Stimulated activated CD4-positive, alpha-beta T cell treated with anti-CD3 and anti-CD28 coated beads, Interleukin-1b, Interleukin-23, amount 100 ng/mL, for 1 hour (primary cell): ENCODE measurements around the gene DNAH1.

Experiments
- DNase-seq, 2 donors: peaks; one replicate each; pipeline ENCODE4 v3.0.0-alpha.2; 2020; ENCODE audit warnings: low read depth in 2 of 2

Gene DNAH1

DNA sequence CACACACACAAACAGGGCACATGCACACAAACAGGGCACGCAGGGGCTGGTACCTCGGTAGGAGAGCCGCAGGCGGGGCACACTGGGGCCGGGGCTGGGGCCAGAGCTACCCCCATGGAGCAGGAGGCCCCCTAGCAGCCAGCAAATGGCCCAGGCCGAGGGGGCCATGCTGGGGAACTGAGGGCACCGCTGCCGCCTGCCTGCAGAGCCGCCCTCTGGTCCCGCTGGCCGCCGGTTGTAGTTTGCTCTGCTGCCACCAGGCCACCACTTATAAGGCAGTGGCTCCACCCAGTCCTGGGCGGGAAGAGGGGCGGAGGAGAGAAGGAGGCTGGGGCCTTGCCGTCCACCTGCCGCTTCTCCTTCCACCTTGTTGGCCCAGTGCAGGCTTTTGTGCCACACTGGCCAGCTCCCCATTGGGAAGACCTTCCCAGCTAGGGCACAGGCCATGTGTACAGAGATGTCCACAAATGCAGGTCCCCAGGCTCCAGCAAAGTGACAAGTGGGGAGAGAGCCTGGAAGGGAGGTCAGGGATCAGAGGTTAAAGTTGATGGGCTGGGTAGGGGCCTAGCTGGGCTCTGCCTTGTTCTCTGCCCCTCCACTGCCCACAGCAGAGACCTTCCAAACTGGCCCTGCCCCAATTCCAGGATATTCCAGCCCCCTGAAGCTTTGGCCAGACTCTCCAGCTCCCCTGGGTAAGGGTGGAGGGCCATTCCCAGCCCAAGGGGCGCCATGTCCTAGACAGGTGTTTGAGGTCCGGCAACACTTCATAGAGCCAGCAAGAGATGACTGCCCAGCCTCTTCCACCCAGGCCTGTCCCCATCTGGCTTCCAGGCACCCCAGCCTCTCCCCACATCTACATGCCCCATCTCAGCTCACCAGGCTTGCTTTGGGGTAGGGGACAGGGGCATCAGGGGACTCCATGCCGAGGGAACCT, 129.0 kb downstream of the DNAH1 start, which contains the start of gene SEMA3G:
Gene SEMA3G, minus strand, starts transcription at position 244 of the 934 bp plus-strand sequence. Its CDS starts 76 bp downstream, at position 168.
- DNase-seq = peak; percentile 30 to 46

DNA sequence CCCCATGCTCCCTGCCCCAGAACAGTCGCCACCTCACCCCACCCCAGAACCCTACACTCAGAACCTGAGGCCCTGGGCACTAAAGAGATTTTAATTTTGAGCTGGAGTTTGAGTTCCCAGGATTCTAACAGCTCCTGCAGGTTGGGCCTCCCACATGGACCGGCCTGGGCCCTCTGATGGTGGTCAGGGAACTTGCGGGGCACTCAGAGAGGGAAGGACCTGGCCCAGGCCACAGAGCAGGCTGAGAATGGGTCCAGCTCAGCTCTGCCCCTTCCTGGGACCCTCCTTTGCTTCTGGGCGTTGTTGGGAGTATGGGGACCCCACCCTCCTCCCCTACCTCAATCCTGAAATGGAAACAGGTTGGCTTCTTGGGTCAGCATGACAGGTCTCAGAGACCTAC, 129.9 kb downstream of the DNAH1 start:
- DNase-seq = no peak

DNA sequence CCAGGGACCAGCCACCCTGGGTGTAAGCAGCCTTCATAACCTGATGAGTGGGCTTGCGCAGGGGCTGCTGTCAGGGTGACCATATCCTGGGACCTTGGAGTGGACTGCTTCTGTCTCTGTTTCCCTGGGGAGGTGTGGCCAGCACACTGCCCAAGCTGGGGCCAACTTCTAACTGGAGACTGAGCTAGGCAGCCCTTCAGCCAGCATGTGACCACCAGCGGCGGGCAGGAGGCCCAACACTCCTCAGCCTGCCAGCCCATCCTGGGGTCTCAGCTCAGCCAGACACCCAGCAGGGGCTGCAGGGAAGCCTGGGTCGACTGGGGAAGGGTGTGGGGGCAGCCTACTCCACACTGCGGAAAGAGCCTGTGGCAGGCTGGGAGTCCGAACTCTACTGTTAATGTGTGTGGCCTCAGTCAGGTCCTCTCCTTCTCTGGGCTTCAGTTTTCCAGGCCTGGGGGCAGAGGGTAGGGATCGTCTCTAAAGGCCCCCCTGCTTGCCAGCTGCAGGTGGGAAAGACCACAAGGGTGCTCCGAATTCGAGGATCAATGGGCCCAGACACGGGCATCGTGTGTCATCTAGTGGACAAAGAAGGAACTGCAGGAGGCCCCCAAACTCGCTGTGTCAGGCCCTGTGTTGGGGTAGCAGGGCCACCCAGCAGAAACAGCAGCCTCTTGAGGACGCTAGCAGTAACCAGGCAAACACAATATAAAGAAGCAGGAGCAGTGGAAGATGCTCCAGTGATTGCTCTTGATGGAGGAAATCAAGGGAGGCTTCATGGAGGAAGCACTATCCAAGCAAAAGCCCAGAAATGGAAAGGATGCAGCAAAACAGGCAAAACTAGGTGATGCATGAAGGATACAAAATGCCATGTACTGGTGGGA, 130.8 kb downstream of the DNAH1 start:
- peak; percentile 50 to 56 for DNase-seq

DNA sequence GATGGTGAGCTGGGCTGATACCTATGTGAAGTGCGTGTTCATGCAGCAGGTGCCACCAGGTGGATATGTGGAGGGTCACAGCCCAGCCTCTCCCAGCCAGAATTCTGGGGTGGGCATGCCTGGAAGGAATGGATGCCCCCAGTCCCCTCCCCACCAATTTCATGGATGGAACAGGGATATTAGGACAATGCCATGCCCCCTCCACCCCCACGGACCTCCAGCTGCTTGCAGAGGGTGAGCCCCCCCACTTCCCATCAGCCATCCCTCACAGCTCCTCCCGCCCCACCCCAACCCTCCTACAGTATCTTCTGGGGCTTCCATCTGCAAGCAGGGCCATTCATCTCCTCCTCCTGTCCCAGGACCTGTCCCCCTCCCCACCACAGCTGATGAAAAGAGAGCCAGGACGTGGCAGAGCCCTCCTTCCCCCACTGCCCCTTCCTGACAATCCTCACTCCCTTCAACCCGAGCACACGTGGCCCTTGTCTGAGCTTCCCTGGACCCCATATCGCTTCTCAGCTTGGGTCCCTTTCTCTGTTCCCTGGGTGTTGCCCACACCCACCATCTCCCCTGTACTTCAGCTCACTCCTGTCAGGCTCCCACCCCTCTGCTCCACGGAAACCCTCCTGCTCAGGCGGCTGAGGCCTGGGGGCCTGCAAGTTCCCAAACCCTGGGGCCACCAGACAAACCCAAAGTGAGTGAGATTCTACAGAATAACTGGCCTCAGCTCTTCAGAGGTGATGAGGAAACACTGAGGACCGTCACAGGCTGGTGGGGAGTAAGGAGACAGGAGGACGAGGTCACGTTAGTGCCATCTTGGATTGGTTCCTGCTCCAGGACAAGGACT, 131.6 kb downstream of the DNAH1 start:
- DNase-seq = no peak
